ENCODE data around the gene GRIK1.

The GRIK1 gene

GRCh38 chr21:29511096-29511495 lies 428.7 kb downstream of the GRIK1 start:
- ChIA-PET CTCF (interaction anchor here (0.7 to 1.6 kb wide), 2 partner anchors 10 to 22 kb away, joined by 3 to 6 read pairs; no protein-coding TSS in a partner anchor), POLR2A (no interaction called here)
- H3K27ac ChIP-seq (ENCODE audit: extremely low read depth, low read depth, low read length): no peak overlapping the region
- no peaks in the 10 kb centered on the region for H3K9me3 ChIP-seq (ENCODE audit: control insufficient read depth, insufficient read depth, low read depth, low read length)
- no peaks in the 10 kb centered on the region for H3K4me1 ChIP-seq (ENCODE audit: control insufficient read depth, insufficient read depth, low read length)
- H3K36me3 ChIP-seq (ENCODE audit: control insufficient read depth in 2 of 2, insufficient read depth in 1 of 2, low read length in 2 of 2): no peaks in the 10 kb centered on the region
- H3K4me3 ChIP-seq (ENCODE audit: low read depth, low read length): no peak overlapping the region
- TF ChIP-seq, protein P1, sequence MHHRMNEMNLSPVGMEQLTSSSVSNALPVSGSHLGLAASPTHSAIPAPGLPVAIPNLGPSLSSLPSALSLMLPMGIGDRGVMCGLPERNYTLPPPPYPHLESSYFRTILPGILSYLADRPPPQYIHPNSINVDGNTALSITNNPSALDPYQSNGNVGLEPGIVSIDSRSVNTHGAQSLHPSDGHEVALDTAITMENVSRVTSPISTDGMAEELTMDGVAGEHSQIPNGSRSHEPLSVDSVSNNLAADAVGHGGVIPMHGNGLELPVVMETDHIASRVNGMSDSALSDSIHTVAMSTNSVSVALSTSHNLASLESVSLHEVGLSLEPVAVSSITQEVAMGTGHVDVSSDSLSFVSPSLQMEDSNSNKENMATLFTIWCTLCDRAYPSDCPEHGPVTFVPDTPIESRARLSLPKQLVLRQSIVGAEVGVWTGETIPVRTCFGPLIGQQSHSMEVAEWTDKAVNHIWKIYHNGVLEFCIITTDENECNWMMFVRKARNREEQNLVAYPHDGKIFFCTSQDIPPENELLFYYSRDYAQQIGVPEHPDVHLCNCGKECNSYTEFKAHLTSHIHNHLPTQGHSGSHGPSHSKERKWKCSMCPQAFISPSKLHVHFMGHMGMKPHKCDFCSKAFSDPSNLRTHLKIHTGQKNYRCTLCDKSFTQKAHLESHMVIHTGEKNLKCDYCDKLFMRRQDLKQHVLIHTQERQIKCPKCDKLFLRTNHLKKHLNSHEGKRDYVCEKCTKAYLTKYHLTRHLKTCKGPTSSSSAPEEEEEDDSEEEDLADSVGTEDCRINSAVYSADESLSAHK (tag by site-specific recombination; IDR thresholded peaks at IDR 0.05): no peak
- TF ChIP-seq ZNF248 (tag by site-specific recombination; IDR thresholded peaks at IDR 0.05) (no peak), ZBTB21 (tag by site-specific recombination; IDR thresholded peaks at IDR 0.05) (no peak), ZNF19 (tag by site-specific recombination; IDR thresholded peaks at IDR 0.05; ENCODE audit: low read depth) (no peak), KLF7 (tag by site-specific recombination; IDR thresholded peaks at IDR 0.05; ENCODE audit: borderline replicate concordance) (no peak), ZNF658 (tag by site-specific recombination; IDR thresholded peaks at IDR 0.05) (no peak), ZFP3 (tag by site-specific recombination; IDR thresholded peaks at IDR 0.05; ENCODE audit: low read depth) (no peak), ZNF362 (tag by site-specific recombination; IDR thresholded peaks at IDR 0.05) (no peak), ZNF664 (tag by site-specific recombination; IDR thresholded peaks at IDR 0.05) (no peak), GLI4 (tag by site-specific recombination; IDR thresholded peaks at IDR 0.05) (no peak), GLIS2 (tag by site-specific recombination; IDR thresholded peaks at IDR 0.05) (no peak)
- TF ChIP-seq, protein P2, sequence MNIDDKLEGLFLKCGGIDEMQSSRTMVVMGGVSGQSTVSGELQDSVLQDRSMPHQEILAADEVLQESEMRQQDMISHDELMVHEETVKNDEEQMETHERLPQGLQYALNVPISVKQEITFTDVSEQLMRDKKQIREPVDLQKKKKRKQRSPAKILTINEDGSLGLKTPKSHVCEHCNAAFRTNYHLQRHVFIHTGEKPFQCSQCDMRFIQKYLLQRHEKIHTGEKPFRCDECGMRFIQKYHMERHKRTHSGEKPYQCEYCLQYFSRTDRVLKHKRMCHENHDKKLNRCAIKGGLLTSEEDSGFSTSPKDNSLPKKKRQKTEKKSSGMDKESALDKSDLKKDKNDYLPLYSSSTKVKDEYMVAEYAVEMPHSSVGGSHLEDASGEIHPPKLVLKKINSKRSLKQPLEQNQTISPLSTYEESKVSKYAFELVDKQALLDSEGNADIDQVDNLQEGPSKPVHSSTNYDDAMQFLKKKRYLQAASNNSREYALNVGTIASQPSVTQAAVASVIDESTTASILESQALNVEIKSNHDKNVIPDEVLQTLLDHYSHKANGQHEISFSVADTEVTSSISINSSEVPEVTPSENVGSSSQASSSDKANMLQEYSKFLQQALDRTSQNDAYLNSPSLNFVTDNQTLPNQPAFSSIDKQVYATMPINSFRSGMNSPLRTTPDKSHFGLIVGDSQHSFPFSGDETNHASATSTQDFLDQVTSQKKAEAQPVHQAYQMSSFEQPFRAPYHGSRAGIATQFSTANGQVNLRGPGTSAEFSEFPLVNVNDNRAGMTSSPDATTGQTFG (tag by site-specific recombination; IDR thresholded peaks at IDR 0.05; ENCODE audit: borderline replicate concordance): no peak
- TF ChIP-seq, protein P3, sequence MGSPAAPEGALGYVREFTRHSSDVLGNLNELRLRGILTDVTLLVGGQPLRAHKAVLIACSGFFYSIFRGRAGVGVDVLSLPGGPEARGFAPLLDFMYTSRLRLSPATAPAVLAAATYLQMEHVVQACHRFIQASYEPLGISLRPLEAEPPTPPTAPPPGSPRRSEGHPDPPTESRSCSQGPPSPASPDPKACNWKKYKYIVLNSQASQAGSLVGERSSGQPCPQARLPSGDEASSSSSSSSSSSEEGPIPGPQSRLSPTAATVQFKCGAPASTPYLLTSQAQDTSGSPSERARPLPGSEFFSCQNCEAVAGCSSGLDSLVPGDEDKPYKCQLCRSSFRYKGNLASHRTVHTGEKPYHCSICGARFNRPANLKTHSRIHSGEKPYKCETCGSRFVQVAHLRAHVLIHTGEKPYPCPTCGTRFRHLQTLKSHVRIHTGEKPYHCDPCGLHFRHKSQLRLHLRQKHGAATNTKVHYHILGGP (tag by site-specific recombination; IDR thresholded peaks at IDR 0.05): no peak

GRCh38 chr21:29509121-29509520 lies 430.7 kb downstream of the GRIK1 start:
- no peak overlapping the region for H3K27ac ChIP-seq (ENCODE audit: extremely low read depth, low read depth, low read length)
- no peaks in the 10 kb centered on the region for H3K4me1 ChIP-seq (ENCODE audit: control insufficient read depth, insufficient read depth, low read length)
- no peak overlapping the region for H3K4me3 ChIP-seq (ENCODE audit: low read depth, low read length)
- no peaks in the 10 kb centered on the region for H3K36me3 ChIP-seq (ENCODE audit: control insufficient read depth in 2 of 2, insufficient read depth in 1 of 2, low read length in 2 of 2)
- no peaks in the 10 kb centered on the region for H3K9me3 ChIP-seq (ENCODE audit: control insufficient read depth, insufficient read depth, low read depth, low read length)
- ChIA-PET CTCF (interaction anchor here (0.5 kb wide), 1 partner anchor 101 kb away, joined by 4 read pairs; no protein-coding TSS in a partner anchor), POLR2A (no interaction called here)
- no peak for TF ChIP-seq ZBTB7A (tag by site-specific recombination; IDR thresholded peaks at IDR 0.05; ENCODE audit: low read depth)
- no peak for TF ChIP-seq ZBTB11 (tag by site-specific recombination; conservative IDR thresholded peaks at IDR 0.05; ENCODE audit: low read depth)
- no peak for TF ChIP-seq GLI4 (tag by site-specific recombination; IDR thresholded peaks at IDR 0.05)
- no peak for TF ChIP-seq MZF1 (tag by site-specific recombination; IDR thresholded peaks at IDR 0.05; ENCODE audit: borderline replicate concordance)
- no peak for TF ChIP-seq ZNF585B (tag by site-specific recombination; IDR thresholded peaks at IDR 0.05)
- no peak for TF ChIP-seq TRIM28 (IDR thresholded peaks at IDR 0.05; ENCODE audit: borderline replicate concordance, low read length)
- no peak for TF ChIP-seq HOXD13 (CRISPR knock-in tag; IDR thresholded peaks at IDR 0.05; ENCODE audit: borderline replicate concordance)
- TF ChIP-seq ZNF423 (tag by site-specific recombination; IDR thresholded peaks at IDR 0.05): no peak
- TF ChIP-seq KLF8 (tag by site-specific recombination; IDR thresholded peaks at IDR 0.05): no peak
- TF ChIP-seq ATF2 (tag by site-specific recombination; IDR thresholded peaks at IDR 0.05; ENCODE audit: low read depth): no peak
- TF ChIP-seq ZNF10 (tag by site-specific recombination; IDR thresholded peaks at IDR 0.05): no peak
- TF ChIP-seq ZNF175 (tag by site-specific recombination; IDR thresholded peaks at IDR 0.05): no peak
